SK-N-SH (cell line): ENCODE results near the gene DNMBP. TPM values are rescaled to one million over a fixed set of nuclear protein-coding genes. Genes with fewer than 3 reads are reported as not detected.
A peak's percentile ranks its signal among the peaks of the same experiment; 100 is the strongest.

ENCODE experiments used
- CTCF ChIA-PET: fragments of 300-600, 350-600 bp; formaldehyde crosslinking; extraction: SDS; loops from one replicate; lab custom pipeline; 2021; lab: Yijun Ruan, JAX
- POLR2A ChIA-PET: fragments of 350-600 bp; sonication (Branson Sonifier 250); formaldehyde crosslinking; extraction: SDS; loops from one replicate; lab custom pipeline; 2020; ENCODE audit warnings: antibody characterized with exemption, inconsistent platforms; lab: Yijun Ruan, JAX
- DNase-seq: peaks from one replicate; pipeline ENCODE4 v3.0.0; 2012
- H2AFZ ChIP-seq: fragments of 200-600 bp; sonication (generic); 2 replicates; pipeline ENCODE4 v1.8.1; 2016; ENCODE audit warnings: antibody characterized with exemption, mild to moderate bottlenecking, low read depth
- H3F3A ChIP-seq: fragments of 200-600 bp; sonication (generic); replicated peaks from 2 replicates; pipeline ENCODE3; 2016; ENCODE audit warnings: antibody characterized with exemption, mild to moderate bottlenecking; ENCODE audit not compliant: insufficient read depth
- H3K27ac ChIP-seq, 2 experiments: fragments of 200-500 bp in 1 of 2; fragments of 200-600 bp in 1 of 2; sonication (Bioruptor generic) in 1 of 2; sonication (generic), shearing (Covaris generic) in 1 of 2; 2 replicates each; pipeline versions ENCODE4 v1.5.1 to v1.6.1; 2014 to 2016; ENCODE audit warnings: low read depth in 2 of 2, inconsistent platforms in 1 of 2, low read length in 1 of 2, mild to moderate bottlenecking in 1 of 2, mixed read lengths in 1 of 2
- H3K27me3 ChIP-seq: fragments of 200-600 bp; sonication (generic), shearing (Covaris generic); 2 replicates; pipeline ENCODE4 v1.6.1; 2016; ENCODE audit warnings: mixed run types; ENCODE audit not compliant: insufficient read depth
- H3K36me3 ChIP-seq, 2 experiments: fragments of 200-500 bp in 1 of 2; fragments of 200-600 bp in 1 of 2; sonication (Bioruptor generic) in 1 of 2; sonication (generic) in 1 of 2; replicated peaks in 1 of 2; 2 replicates each; pipeline versions ENCODE3 to v1.5.1; 2014 to 2016; ENCODE audit warnings: low read length in 1 of 2, mild to moderate bottlenecking in 1 of 2; ENCODE audit not compliant: insufficient read depth in 2 of 2, control insufficient read depth in 1 of 2
- H3K4me1 ChIP-seq, 2 experiments: fragments of 200-500 bp in 1 of 2; fragments of 200-600 bp in 1 of 2; sonication (Bioruptor generic) in 1 of 2; sonication (generic), shearing (Covaris generic) in 1 of 2; 2 replicates each; pipeline versions ENCODE4 v1.5.1 to v1.6.1; 2014 to 2016; ENCODE audit warnings: low read depth in 1 of 2, low read length in 1 of 2, mixed run types in 1 of 2; ENCODE audit not compliant: insufficient read depth in 2 of 2, control insufficient read depth in 1 of 2
- H3K4me2 ChIP-seq: fragments of 200-600 bp; sonication (generic), shearing (Covaris generic); 2 replicates; pipeline ENCODE4 v1.6.1; 2017; ENCODE audit warnings: mixed run types
- H3K4me3 ChIP-seq, 2 experiments: fragments of 200-500 bp in 1 of 2; fragments of 200-600 bp in 1 of 2; sonication (Bioruptor generic) in 1 of 2; sonication (generic), shearing (Covaris generic) in 1 of 2; 2 replicates each; pipeline versions ENCODE4 v1.5.1 to v1.8.1; 2014 to 2016; ENCODE audit warnings: low read depth in 2 of 2, inconsistent platforms in 1 of 2, low read length in 1 of 2, mild to moderate bottlenecking in 1 of 2, mixed read lengths in 1 of 2, moderate library complexity in 1 of 2
- H3K79me2 ChIP-seq: fragments of 200-600 bp; sonication (generic); 2 replicates; pipeline ENCODE4 v1.8.1; 2017; ENCODE audit warnings: mild to moderate bottlenecking; ENCODE audit not compliant: insufficient read depth
- H3K9ac ChIP-seq: fragments of 200-600 bp; sonication (generic); 2 replicates; pipeline ENCODE4 v1.6.1; 2017; ENCODE audit warnings: mixed run types
- H3K9me2 ChIP-seq: fragments of 200-600 bp; sonication (generic); 2 replicates; pipeline ENCODE4 v1.6.1; 2017; ENCODE audit warnings: mixed run types
- H3K9me3 ChIP-seq: fragments of 200-600 bp; sonication (generic); 2 replicates; pipeline ENCODE4 v1.6.1; 2017; ENCODE audit warnings: mixed run types, mild to moderate bottlenecking, moderate library complexity
- H4K20me1 ChIP-seq: fragments of 200-600 bp; sonication (generic); 2 replicates; pipeline ENCODE4 v1.6.1; 2017; ENCODE audit warnings: mild to moderate bottlenecking, mixed run types; ENCODE audit not compliant: insufficient read depth
- CHD2 ChIP-seq: fragments of 150-350 bp; IDR thresholded peaks from 2 replicates; pipeline ENCODE4 v1.6.1; 2018; ENCODE audit warnings: low read length; ENCODE audit not compliant: partially characterized antibody
- CTCF ChIP-seq: fragments of 200-600 bp; sonication (generic); IDR thresholded peaks from 2 replicates; pipeline ENCODE4 v1.6.1; 2017; ENCODE audit warnings: antibody characterized with exemption, mild to moderate bottlenecking, moderate library complexity
- EP300 ChIP-seq, 2 experiments: IDR thresholded peaks; 2 replicates each; pipeline versions ENCODE4 v1.4.0 to v1.6.1; 2012; ENCODE audit warnings: borderline replicate concordance in 1 of 2, low read depth in 1 of 2, low read length in 1 of 2
- EZH2phosphoT487 ChIP-seq: fragments of 200-600 bp; sonication (generic); IDR thresholded peaks from 2 replicates; pipeline ENCODE4 v1.6.1; 2017; ENCODE audit warnings: low read depth, mixed run types, mild to moderate bottlenecking, antibody characterized with exemption, moderate library complexity, borderline replicate concordance
- FOXM1 ChIP-seq: IDR thresholded peaks from 2 replicates; pipeline ENCODE4 v1.4.0; 2012; ENCODE audit warnings: low read depth, mild to moderate bottlenecking
- GABPA ChIP-seq: IDR thresholded peaks from 2 replicates; pipeline ENCODE4 v1.4.0; 2012; ENCODE audit warnings: low read depth, mild to moderate bottlenecking
- IRF3 ChIP-seq: fragments of 150-350 bp; IDR thresholded peaks from 2 replicates; pipeline ENCODE4 v1.6.1; 2016; ENCODE audit warnings: mild to moderate bottlenecking, low read depth, low read length
- MXI1 ChIP-seq: IDR thresholded peaks from 2 replicates; pipeline ENCODE4 v1.6.1; 2012; ENCODE audit warnings: mild to moderate bottlenecking, low read depth, low read length, improper control_type of control experiment
- PBX3 ChIP-seq: IDR thresholded peaks from 2 replicates; pipeline ENCODE4; 2012
- POLR2AphosphoS5 ChIP-seq: IDR thresholded peaks from 2 replicates; pipeline ENCODE4 v1.6.1; 2012; ENCODE audit warnings: low read depth, low read length
- REST ChIP-seq: IDR thresholded peaks from 2 replicates; pipeline ENCODE4 v1.6.1; 2012; ENCODE audit warnings: mild to moderate bottlenecking, low read depth, low read length, moderate library complexity
- SIN3A ChIP-seq: IDR thresholded peaks from 2 replicates; pipeline ENCODE4 v1.6.1; 2012; ENCODE audit warnings: low read depth, mild to moderate bottlenecking, low read length, moderate library complexity, borderline replicate concordance
- TCF12 ChIP-seq: IDR thresholded peaks from 2 replicates; pipeline ENCODE4 v1.4.0; 2012
- YY1 ChIP-seq: IDR thresholded peaks from 2 replicates; pipeline ENCODE4 v1.4.0; 2012; ENCODE audit warnings: low read depth, mild to moderate bottlenecking
- ZBTB33 ChIP-seq: IDR thresholded peaks from 2 replicates; pipeline ENCODE4 v1.4.0; 2012; ENCODE audit warnings: low read depth, borderline replicate concordance
- WGBS: methylation state at CpG from one replicate; pipeline ENCODE4 v1.1.6; 2017; ENCODE audit warnings: low lambda C conversion rate; 5-methylcytosine and 5-hydroxymethylcytosine counted together
- polyA plus RNA-seq, 3 experiments: library from polyadenylated mRNA; depleted of rRNA; stranded (reverse); fragments of >200 nt; gene quantifications; 2 replicates each; pipeline ENCODE4 v1.2.3, GENCODE V29; 2012

The DNMBP gene
- polyA plus RNA-seq, 1 of the 3 experiments (the other 2 are of a cell fraction): 40.2 TPM

DNA sequence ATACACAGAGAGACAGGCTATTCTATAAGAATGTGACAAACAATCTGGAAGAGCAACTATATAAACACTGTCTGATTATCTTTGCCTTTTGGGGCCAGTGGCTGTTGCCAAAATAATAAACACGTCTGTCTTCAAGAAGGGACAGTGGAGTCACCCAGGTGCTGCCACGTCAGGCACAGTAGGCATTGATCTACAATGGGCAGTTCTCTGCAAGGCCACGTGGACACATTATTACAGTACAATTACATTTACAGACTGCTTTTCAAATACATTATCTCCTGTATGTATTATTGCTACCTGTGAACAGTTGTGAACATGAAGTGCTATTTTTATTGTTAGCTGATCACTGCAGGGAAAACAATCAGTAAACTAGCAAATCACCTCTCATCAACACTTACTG, 14.0 kb downstream of the DNMBP start:
- Histone ChIP-seq H2AFZ (no peak overlapping the region), H3K27ac (peak overlapping the region in 1 of 2 experiments; percentile 83; a peak in 2 of 4 replicates), H3K36me3 (peaks cover 3 to 55% of the 10 kb centered on the region in 2 experiments), H3K9me3 (no peaks in the 10 kb centered on the region), H3K4me3 (no peak overlapping the region), H3K4me1 (peaks cover 4 to 52% of the 10 kb centered on the region in 2 experiments), H4K20me1 (peaks cover 95% of the 10 kb centered on the region), H3K4me2 (peak overlapping the region; percentile 56; the same call in 1 of the 2 replicates), H3K27me3 (no peaks in the 10 kb centered on the region), H3K9ac (no peak overlapping the region), H3K79me2 (peaks cover 100% of the 10 kb centered on the region), H3F3A (peaks cover 35% of the 10 kb centered on the region), H3K9me2 (no peaks in the 10 kb centered on the region)
- no peak for TF ChIP-seq MXI1
- no peak for TF ChIP-seq CHD2
- TF ChIP-seq FOXM1: no peak
- no peak for TF ChIP-seq IRF3
- no peak for TF ChIP-seq CTCF
- CTCF ChIA-PET: interaction anchor here (1.4 to 8.5 kb wide), 3 partner anchors 12 to 150 kb away, joined by 3 to 64 read pairs (median 11); partner anchors contain the start of gene DNMBP
- POLR2A ChIA-PET: no interaction called here
- 96% methylated on average over 3 of the region's 3 CpGs for WGBS
- no peak for DNase-seq

GRCh38 chr10:99995269-99995668, 14.5 kb downstream of the DNMBP start:
- H3K9me2 ChIP-seq: no peaks in the 10 kb centered on the region
- H3K4me1 ChIP-seq: peaks cover 4 to 52% of the 10 kb centered on the region in 2 experiments
- H3K36me3 ChIP-seq: peaks cover 3 to 52% of the 10 kb centered on the region in 2 experiments
- H2AFZ ChIP-seq: no peak overlapping the region
- peaks cover 93% of the 10 kb centered on the region for H4K20me1 ChIP-seq
- no peaks in the 10 kb centered on the region for H3K9me3 ChIP-seq
- H3K4me2 ChIP-seq: peak overlapping the region; percentile 56; the same call in 1 of the 2 replicates
- H3K79me2 ChIP-seq: peaks cover 100% of the 10 kb centered on the region
- CTCF ChIA-PET: interaction anchor here (0.5 to 8.5 kb wide), 4 partner anchors 11 to 1336 kb away, joined by 3 to 64 read pairs (median 7); partner anchors contain the start of gene DNMBP
- no peak for DNase-seq
- H3K9ac ChIP-seq: no peak overlapping the region
- H3K27me3 ChIP-seq: no peaks in the 10 kb centered on the region
- H3K4me3 ChIP-seq: no peak overlapping the region
- WGBS: 96% methylated on average over 3 of the region's 3 CpGs
- POLR2A ChIA-PET: no interaction called here
- H3K27ac ChIP-seq: peak overlapping the region in 1 of 2 experiments; percentile 83; a peak in 1 of 4 replicates
- H3F3A ChIP-seq: peaks cover 35% of the 10 kb centered on the region
- TF ChIP-seq REST: no peak
- no peak for TF ChIP-seq PBX3
- no peak for TF ChIP-seq CHD2
- no peak for TF ChIP-seq ZBTB33
- TF ChIP-seq TCF12: no peak
- no peak for TF ChIP-seq EZH2phosphoT487
- TF ChIP-seq YY1: no peak
- no peak for TF ChIP-seq SIN3A
- no peak for TF ChIP-seq GABPA
- TF ChIP-seq IRF3: no peak
- no peak for TF ChIP-seq EP300 (IDR thresholded peaks at IDR 0.05; ENCODE audit: borderline replicate concordance in 1 of 2, low read depth in 1 of 2, low read length in 1 of 2)
- TF ChIP-seq POLR2AphosphoS5: no peak
